ENCODE measurements around the gene LONP2. TPM values are rescaled to one million over a fixed set of nuclear protein-coding genes. Genes with fewer than 3 reads are reported as not detected.

LONP2 gene
- total RNA-seq, 1 donor from 2014 or later = 50.7 TPM

DNA sequence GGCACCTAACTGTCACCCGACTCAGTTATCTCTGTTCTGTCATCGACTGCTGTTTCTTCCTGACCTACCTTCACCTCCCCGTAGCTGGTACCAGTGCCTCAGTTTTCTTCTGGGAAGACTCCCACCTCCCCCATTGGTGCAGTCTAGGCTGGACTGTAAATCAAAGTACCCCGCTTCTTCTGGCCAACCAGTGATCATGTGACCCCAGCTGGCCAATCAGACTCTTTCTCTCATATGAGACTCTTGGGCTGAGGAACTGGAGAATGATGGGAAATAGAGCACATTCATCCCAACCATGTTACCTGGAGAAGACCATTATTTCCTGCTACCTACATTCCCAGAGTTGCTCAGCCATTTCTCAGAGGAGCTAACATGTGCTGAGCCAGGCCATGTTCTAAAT is 20.6 kb upstream of the LONP2 start:
- no peaks in the 10 kb centered on the region for H4K20me1 ChIP-seq (ENCODE audit: insufficient read depth, low read length)
- H2AFZ ChIP-seq (ENCODE audit: low read depth, low read length) = no peak overlapping the region
- no peaks in the 10 kb centered on the region for H3K36me3 ChIP-seq (ENCODE audit: insufficient read depth, low read length)
- Mint-ChIP-seq H3K27me3 (ENCODE audit: low read depth, unreplicated experiment) (no peaks in the 10 kb centered on the region), H3K4me1 (ENCODE audit: low read depth, unreplicated experiment) (peaks cover 5% of the 10 kb centered on the region), H3K27ac (ENCODE audit: unreplicated experiment) (no peak overlapping the region), H3K4me3 (ENCODE audit: unreplicated experiment) (no peak overlapping the region), H3K9me3 (ENCODE audit: unreplicated experiment) (peaks cover 4% of the 10 kb centered on the region), H3K36me3 (ENCODE audit: low read depth, unreplicated experiment) (peaks cover 2% of the 10 kb centered on the region)
- H3K9ac ChIP-seq (ENCODE audit: low read length) = no peak overlapping the region
- H3K27ac ChIP-seq (ENCODE audit: low read depth, low read length) = no peak overlapping the region
- no peaks in the 10 kb centered on the region for H3K9me3 ChIP-seq (ENCODE audit: insufficient read depth, low read depth, low read length)
- TF ChIP-seq, protein P1, sequence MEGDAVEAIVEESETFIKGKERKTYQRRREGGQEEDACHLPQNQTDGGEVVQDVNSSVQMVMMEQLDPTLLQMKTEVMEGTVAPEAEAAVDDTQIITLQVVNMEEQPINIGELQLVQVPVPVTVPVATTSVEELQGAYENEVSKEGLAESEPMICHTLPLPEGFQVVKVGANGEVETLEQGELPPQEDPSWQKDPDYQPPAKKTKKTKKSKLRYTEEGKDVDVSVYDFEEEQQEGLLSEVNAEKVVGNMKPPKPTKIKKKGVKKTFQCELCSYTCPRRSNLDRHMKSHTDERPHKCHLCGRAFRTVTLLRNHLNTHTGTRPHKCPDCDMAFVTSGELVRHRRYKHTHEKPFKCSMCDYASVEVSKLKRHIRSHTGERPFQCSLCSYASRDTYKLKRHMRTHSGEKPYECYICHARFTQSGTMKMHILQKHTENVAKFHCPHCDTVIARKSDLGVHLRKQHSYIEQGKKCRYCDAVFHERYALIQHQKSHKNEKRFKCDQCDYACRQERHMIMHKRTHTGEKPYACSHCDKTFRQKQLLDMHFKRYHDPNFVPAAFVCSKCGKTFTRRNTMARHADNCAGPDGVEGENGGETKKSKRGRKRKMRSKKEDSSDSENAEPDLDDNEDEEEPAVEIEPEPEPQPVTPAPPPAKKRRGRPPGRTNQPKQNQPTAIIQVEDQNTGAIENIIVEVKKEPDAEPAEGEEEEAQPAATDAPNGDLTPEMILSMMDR (IDR thresholded peaks at IDR 0.05; ENCODE audit: insufficient read depth, low read depth, low read length) = no peak
- no peak for TF ChIP-seq EZH2 (IDR thresholded peaks at IDR 0.05; ENCODE audit: insufficient read depth, low read length)
- H3K27me3 ChIP-seq (ENCODE audit: insufficient read depth, low read length) = no peaks in the 10 kb centered on the region
- H3K79me2 ChIP-seq (ENCODE audit: insufficient read depth, low read length) = no peaks in the 10 kb centered on the region
- FAIRE-seq (no peak), DNase-seq (ENCODE audit: low read depth) (no peak)
- no peak overlapping the region for H3K4me3 ChIP-seq (ENCODE audit: insufficient read depth, low read depth, low read length)
- peaks cover 5% of the 10 kb centered on the region for H3K4me1 ChIP-seq (ENCODE audit: insufficient read depth, low read length)
- H3K4me2 ChIP-seq (ENCODE audit: low read length) = no peak overlapping the region

- H3K27ac ChIP-seq (ENCODE audit: low read depth, low read length) = no peak overlapping the region
- no peaks in the 10 kb centered on the region for H4K20me1 ChIP-seq (ENCODE audit: insufficient read depth, low read length)
- H3K9me3 Mint-ChIP-seq (ENCODE audit: unreplicated experiment) = peaks cover 4% of the 10 kb centered on the region
- H3K27me3 Mint-ChIP-seq (ENCODE audit: low read depth, unreplicated experiment) = no peaks in the 10 kb centered on the region
- peaks cover 5% of the 10 kb centered on the region for H3K4me1 ChIP-seq (ENCODE audit: insufficient read depth, low read length)
- no peaks in the 10 kb centered on the region for H3K27me3 ChIP-seq (ENCODE audit: insufficient read depth, low read length)
- FAIRE-seq (no peak), DNase-seq (ENCODE audit: low read depth) (peak; percentile 20)
- TF ChIP-seq EZH2 (IDR thresholded peaks at IDR 0.05; ENCODE audit: insufficient read depth, low read length) = no peak
- TF ChIP-seq, protein P1 (IDR thresholded peaks at IDR 0.05; ENCODE audit: insufficient read depth, low read depth, low read length) = no peak
- H3K9ac ChIP-seq (ENCODE audit: low read length) = no peak overlapping the region
- H3K36me3 ChIP-seq (ENCODE audit: insufficient read depth, low read length) = no peaks in the 10 kb centered on the region
- H3K4me2 ChIP-seq (ENCODE audit: low read length) = no peak overlapping the region
- H3K4me1 Mint-ChIP-seq (ENCODE audit: low read depth, unreplicated experiment) = peaks cover 5% of the 10 kb centered on the region
- H3K27ac Mint-ChIP-seq (ENCODE audit: unreplicated experiment) = no peak overlapping the region
- H3K79me2 ChIP-seq (ENCODE audit: insufficient read depth, low read length) = no peaks in the 10 kb centered on the region
- peaks cover 2% of the 10 kb centered on the region for H3K36me3 Mint-ChIP-seq (ENCODE audit: low read depth, unreplicated experiment)
- no peaks in the 10 kb centered on the region for H3K9me3 ChIP-seq (ENCODE audit: insufficient read depth, low read depth, low read length)
- H2AFZ ChIP-seq (ENCODE audit: low read depth, low read length) = no peak overlapping the region
- no peak overlapping the region for H3K4me3 ChIP-seq (ENCODE audit: insufficient read depth, low read depth, low read length)
- no peak overlapping the region for H3K4me3 Mint-ChIP-seq (ENCODE audit: unreplicated experiment)
Observed at GRCh38 chr16:48225456-48225855, 18.6 kb upstream of the LONP2 start.

DNA sequence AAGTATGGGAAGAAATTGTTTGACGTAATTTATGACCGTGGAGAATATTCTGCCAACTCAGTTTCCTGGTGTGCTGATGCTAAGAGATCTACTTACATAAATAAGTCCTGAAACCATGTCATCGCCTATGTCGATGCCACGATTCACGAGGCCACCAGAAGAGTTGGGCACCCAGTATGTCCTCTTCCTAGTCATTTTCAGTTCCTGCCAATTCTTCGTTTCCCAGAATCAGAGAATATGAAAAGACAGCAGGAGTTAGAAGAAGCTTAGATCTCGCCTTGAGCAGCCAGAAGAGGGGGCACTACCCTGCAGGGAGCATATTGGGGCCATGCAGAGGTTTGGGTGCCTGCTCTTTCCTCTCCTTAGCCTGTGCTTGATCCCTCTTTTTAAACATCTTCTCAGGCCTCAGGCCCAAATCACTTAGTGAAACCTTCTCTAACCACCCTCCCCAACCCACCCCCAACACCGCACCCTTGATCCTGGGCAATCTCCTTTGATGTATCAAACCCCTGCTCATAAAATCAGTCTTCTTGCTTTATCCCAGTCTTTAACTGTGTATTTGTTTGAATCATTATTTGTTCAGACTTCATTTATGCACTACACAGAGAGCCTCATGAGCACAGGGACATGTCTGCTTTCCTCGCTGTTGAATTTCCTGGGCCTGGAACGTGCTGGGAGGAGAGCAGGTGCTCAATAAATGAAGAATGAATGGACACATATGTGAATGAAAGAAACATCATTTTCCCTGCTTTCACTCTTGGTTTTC is 12.2 kb upstream of the LONP2 start:
- Histone ChIP-seq H3K4me1 (ENCODE audit: insufficient read depth, low read length) (no peaks in the 10 kb centered on the region), H3K9me3 (ENCODE audit: insufficient read depth, low read depth, low read length) (no peaks in the 10 kb centered on the region), H3K9ac (ENCODE audit: low read length) (no peak overlapping the region), H3K27me3 (ENCODE audit: insufficient read depth, low read length) (no peaks in the 10 kb centered on the region), H2AFZ (ENCODE audit: low read depth, low read length) (no peak overlapping the region), H3K36me3 (ENCODE audit: insufficient read depth, low read length) (no peaks in the 10 kb centered on the region), H4K20me1 (ENCODE audit: insufficient read depth, low read length) (no peaks in the 10 kb centered on the region), H3K27ac (ENCODE audit: low read depth, low read length) (no peak overlapping the region), H3K4me3 (ENCODE audit: insufficient read depth, low read depth, low read length) (no peak overlapping the region), H3K79me2 (ENCODE audit: insufficient read depth, low read length) (no peaks in the 10 kb centered on the region), H3K4me2 (ENCODE audit: low read length) (no peak overlapping the region)
- H3K27ac Mint-ChIP-seq (ENCODE audit: unreplicated experiment) = no peak overlapping the region
- H3K9me3 Mint-ChIP-seq (ENCODE audit: unreplicated experiment) = no peaks in the 10 kb centered on the region
- no peaks in the 10 kb centered on the region for H3K27me3 Mint-ChIP-seq (ENCODE audit: low read depth, unreplicated experiment)
- no peak for FAIRE-seq
- H3K4me3 Mint-ChIP-seq (ENCODE audit: unreplicated experiment) = no peak overlapping the region
- DNase-seq (ENCODE audit: low read depth) = peak; percentile 7
- no peaks in the 10 kb centered on the region for H3K36me3 Mint-ChIP-seq (ENCODE audit: low read depth, unreplicated experiment)
- H3K4me1 Mint-ChIP-seq (ENCODE audit: low read depth, unreplicated experiment) = no peaks in the 10 kb centered on the region
- TF ChIP-seq, protein P1 (IDR thresholded peaks at IDR 0.05; ENCODE audit: insufficient read depth, low read depth, low read length) = peak; percentile 29
- TF ChIP-seq EZH2 (IDR thresholded peaks at IDR 0.05; ENCODE audit: insufficient read depth, low read length) = no peak

Data from astrocyte (in vitro differentiated cells and primary cell).